Adrenal gland (tissue), 5 donors: ENCODE data around the gene HFM1.

Source experiments
- CTCF ChIP-seq, 6 experiments: fragments of 450-650 bp in 4 of 6; fragments of 200-600 bp in 2 of 6; sonication (generic) in 1 of 6; IDR thresholded peaks; 1 replicate in 5 of 6; 2 replicates in 1 of 6; pipeline versions ENCODE4 v1.5.1 to v1.8.0; 2016 to 2021; ENCODE audit warnings: antibody characterized with exemption in 6 of 6, mild to moderate bottlenecking in 2 of 6, moderate library complexity in 1 of 6
- POLR2A ChIP-seq, 2 donors: fragments of 450-650 bp; IDR thresholded peaks; one replicate each; pipeline ENCODE4 v1.6.1; 2017; ENCODE audit warnings: antibody characterized with exemption in 2 of 2, mild to moderate bottlenecking in 2 of 2, moderate library complexity in 1 of 2
- donor health status: DM: no; HTN: no; CAD: no.

GRCh38 chr1:91398291-91398690 lies 6.3 kb downstream of the HFM1 start:
- TF ChIP-seq POLR2A (IDR thresholded peaks at IDR 0.05), result no peak
- no peak for TF ChIP-seq CTCF (IDR thresholded peaks at IDR 0.05)
